Gastroesophageal sphincter (tissue), 4 donors: ENCODE measurements around the gene OPTC. TPM values are rescaled to one million over a fixed set of nuclear protein-coding genes. Genes with fewer than 3 reads are reported as not detected.
"Not testable (repeated sequence)": the region's sequence is repeated elsewhere in the genome, so short reads cannot be mapped to it uniquely, and the experiment has no call there.

Source experiments
- ATAC-seq: fragments of 150-250 bp; one replicate; pipeline ENCODE4 v1.9.1; 2016; ENCODE audit warnings: mild to moderate bottlenecking, moderate library complexity
- H3K27ac ChIP-seq, 4 donors: fragments of 200-600 bp; sonication (generic) in 3 of 4; 1 replicate in 3 of 4; 2 replicates in 1 of 4; pipeline ENCODE4 v1.5.1; 2016 to 2019
- H3K27me3 ChIP-seq: fragments of 200-600 bp; sonication (generic); one replicate; pipeline ENCODE4 v1.5.1; 2019
- H3K36me3 ChIP-seq, 2 donors: fragments of 200-600 bp; sonication (generic); one replicate each; pipeline ENCODE4 v1.5.1; 2019; ENCODE audit warnings: control low read depth in 1 of 2
- H3K4me1 ChIP-seq, 3 donors: fragments of 200-600 bp; sonication (generic); 1 replicate in 2 of 3; 2 replicates in 1 of 3; pipeline ENCODE4 v1.5.1; 2016 to 2019; ENCODE audit warnings: control low read depth in 2 of 3
- H3K4me3 ChIP-seq, 2 donors: fragments of 200-600 bp; sonication (generic); one replicate each; pipeline ENCODE4 v1.5.1; 2019; ENCODE audit warnings: mild to moderate bottlenecking in 1 of 2, moderate library complexity in 1 of 2
- H3K9me3 ChIP-seq, 3 donors: fragments of 200-600 bp; sonication (generic); one replicate each; pipeline ENCODE4 v1.5.1; 2017 to 2019; ENCODE audit warnings: control low read depth in 2 of 3
- CTCF ChIP-seq, 4 experiments: fragments of 200-600 bp in 2 of 4; fragments of 450-650 bp in 2 of 4; sonication (generic) in 1 of 4; IDR thresholded peaks; one replicate each; pipeline ENCODE4 v1.5.1; 2017 to 2019; ENCODE audit warnings: antibody characterized with exemption in 4 of 4, mild to moderate bottlenecking in 2 of 4, moderate library complexity in 2 of 4
- EP300 ChIP-seq: sonication (generic); formaldehyde crosslinking; IDR thresholded peaks from one replicate; pipeline ENCODE4 v1.6.1; 2017; ENCODE audit warnings: antibody characterized with exemption, mild to moderate bottlenecking
- POLR2A ChIP-seq, 2 donors: fragments of 450-650 bp; IDR thresholded peaks; one replicate each; pipeline ENCODE4 v1.6.1; 2017; ENCODE audit warnings: antibody characterized with exemption in 2 of 2, mild to moderate bottlenecking in 2 of 2, moderate library complexity in 1 of 2
- POLR2AphosphoS5 ChIP-seq: sonication (generic); formaldehyde crosslinking; IDR thresholded peaks from one replicate; pipeline ENCODE4 v1.6.1; 2017; ENCODE audit warnings: antibody characterized with exemption
- WGBS, 2 donors: methylation state at CpG; one replicate each; pipeline ENCODE4 v1.1.5; 2018; ENCODE audit warnings: low coverage in 1 of 2; 5-methylcytosine and 5-hydroxymethylcytosine counted together
- total RNA-seq, 4 donors: library from RNA; depleted of rRNA; stranded (reverse); fragments of >200 nt; gene quantifications; one replicate each; pipeline ENCODE4 v1.1.0, GENCODE V29; 2016

OPTC gene, protein sequence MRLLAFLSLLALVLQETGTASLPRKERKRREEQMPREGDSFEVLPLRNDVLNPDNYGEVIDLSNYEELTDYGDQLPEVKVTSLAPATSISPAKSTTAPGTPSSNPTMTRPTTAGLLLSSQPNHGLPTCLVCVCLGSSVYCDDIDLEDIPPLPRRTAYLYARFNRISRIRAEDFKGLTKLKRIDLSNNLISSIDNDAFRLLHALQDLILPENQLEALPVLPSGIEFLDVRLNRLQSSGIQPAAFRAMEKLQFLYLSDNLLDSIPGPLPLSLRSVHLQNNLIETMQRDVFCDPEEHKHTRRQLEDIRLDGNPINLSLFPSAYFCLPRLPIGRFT
- not detected for total RNA-seq

DNA sequence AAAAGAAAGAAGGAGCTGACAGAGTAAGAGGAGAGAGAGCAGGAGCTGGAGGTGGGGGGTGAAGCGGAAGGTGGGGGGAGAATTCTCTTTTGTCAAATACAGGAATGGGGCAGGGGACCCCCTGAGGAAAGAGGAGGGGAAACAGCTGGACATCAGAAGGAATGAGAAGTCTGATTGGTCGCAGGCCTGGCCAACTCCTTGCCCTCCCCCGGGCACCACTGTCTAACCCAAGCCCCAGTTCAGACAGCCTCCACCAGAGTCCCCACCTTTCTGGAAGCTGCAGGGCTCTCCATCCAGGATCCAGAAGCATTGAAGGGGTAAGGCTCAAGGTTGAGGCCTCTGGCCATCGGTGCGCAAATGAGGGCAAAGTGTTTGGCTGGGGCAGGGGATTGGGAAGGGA, at the start of gene OPTC:
Gene OPTC (plus strand): TSS at position 253 of the 400 bp plus-strand sequence. CDS start 1,853 bp downstream, outside the sequence.
- Histone ChIP-seq H3K27me3 (no peaks in the 10 kb centered on the region), H3K4me1 (peaks cover 0 to 12% (median 4%) of the 10 kb centered on the region in 3 donors), H3K9me3 (no peaks in the 10 kb centered on the region), H3K36me3 (peaks cover 0 to 7% of the 10 kb centered on the region in 2 donors), H3K4me3 (no peak within 1 kb of the TSS), H3K27ac (no peak within 1 kb of the TSS)
- no peak for TF ChIP-seq POLR2AphosphoS5
- no peak for ATAC-seq
- 91% methylated on average over 5 of the region's 5 CpGs; no CpG with 5 or more reads in 1 of the 2 donors for WGBS, 2 donors

GRCh38 chr1:203444171-203444576, 49.8 kb upstream of the OPTC start:
- Histone ChIP-seq H3K4me1 (peaks cover 0 to 24% (median 16%) of the 10 kb centered on the region in 3 donors), H3K27me3 (no peaks in the 10 kb centered on the region), H3K36me3 (no peaks in the 10 kb centered on the region), H3K4me3 (no peak overlapping the region), H3K9me3 (peaks cover 0 to 11% (median 0%) of the 10 kb centered on the region in 3 donors), H3K27ac (no peak overlapping the region)
- no peak for TF ChIP-seq EP300
- no peak for TF ChIP-seq CTCF (IDR thresholded peaks at IDR 0.05)
- no peak for TF ChIP-seq POLR2A (IDR thresholded peaks at IDR 0.05)
- no peak for TF ChIP-seq POLR2AphosphoS5
- no peak for ATAC-seq
- WGBS, 2 donors, result 90% methylated on average over 1 of the region's 1 CpG; no CpG with 5 or more reads in 1 of the 2 donors

- Histone ChIP-seq H3K27me3 (no peaks in the 10 kb centered on the region), H3K4me1 (peaks cover 0 to 4% (median 0%) of the 10 kb centered on the region in 3 donors), H3K4me3 (no peak overlapping the region), H3K9me3 (peaks cover 0 to 11% (median 0%) of the 10 kb centered on the region in 3 donors), H3K27ac (no peak overlapping the region), H3K36me3 (no peaks in the 10 kb centered on the region)
- no peak for ATAC-seq
- no peak for TF ChIP-seq EP300
- TF ChIP-seq POLR2A (IDR thresholded peaks at IDR 0.05), result no peak
- TF ChIP-seq CTCF (IDR thresholded peaks at IDR 0.05), result no peak
- TF ChIP-seq POLR2AphosphoS5, result no peak
- WGBS, 2 donors, result 72 to 100% methylated on average over 1 to 2 of the region's 2 CpGs
Observed at GRCh38 chr1:203447151-203447550, 46.8 kb upstream of the OPTC start.

- 100% methylated on average over 1 of the region's 1 CpG; no CpG with 5 or more reads in 1 of the 2 donors for WGBS, 2 donors
- ATAC-seq, H3K27me3 ChIP-seq, H3K4me3 ChIP-seq, H3K4me1 ChIP-seq, H3K36me3 ChIP-seq: not testable (repeated sequence)
- Histone ChIP-seq H3K9me3 (peaks cover 0 to 11% (median 0%) of the 10 kb centered on the region in 3 donors), H3K27ac (peak overlapping the region in 1 of 4 donors; percentile 31)
Observed at GRCh38 chr1:203447598-203447997, 46.4 kb upstream of the OPTC start.

GRCh38 chr1:203448521-203449061, 45.4 kb upstream of the OPTC start:
- H3K4me1 ChIP-seq, result peaks cover 0 to 4% (median 0%) of the 10 kb centered on the region in 3 donors
- peaks cover 0 to 11% (median 0%) of the 10 kb centered on the region in 3 donors for H3K9me3 ChIP-seq
- H3K4me3 ChIP-seq, result no peak overlapping the region
- H3K27ac ChIP-seq, result peak overlapping the region in 3 of 4 donors; percentile 31 to 61 (median 39)
- TF ChIP-seq POLR2AphosphoS5 (peak; percentile 27), CTCF (IDR thresholded peaks at IDR 0.05) (no peak), POLR2A (IDR thresholded peaks at IDR 0.05) (no peak), EP300 (no peak)
- H3K27me3 ChIP-seq, result no peaks in the 10 kb centered on the region
- peak; percentile 59 for ATAC-seq
- no peaks in the 10 kb centered on the region for H3K36me3 ChIP-seq
- WGBS, 2 donors, result 73 to 80% methylated on average over 3 to 7 of the region's 9 CpGs
